Calu3 (cell line): ENCODE measurements around the gene GHR. TPM values are rescaled to one million over a fixed set of nuclear protein-coding genes. Genes with fewer than 3 reads are reported as not detected.
A peak's percentile ranks its signal among the peaks of the same experiment; 100 is the strongest.

Experiments used
- BruUV-seq: library from RNA; stranded (reverse); fragments of 400-500 nt; replicated peaks from 2 replicates; lab custom pipeline; 2021; lab: Mats Ljungman, UMichigan
- CTCF ChIA-PET: fragments of 300-600 bp; sonication (Branson Sonifier 250); formaldehyde crosslinking; loops from one replicate; lab custom pipeline; 2022; ENCODE audit warnings: antibody characterized with exemption; lab: Charles Lee
- DNase-seq: peaks from one replicate; pipeline ENCODE4 v3.0.0; 2022
- H3K27ac Mint-ChIP-seq: one replicate; pipeline ENCODE4 v1.8.0; 2022; ENCODE audit warnings: mixed read lengths; ENCODE audit not compliant: unreplicated experiment
- H3K27me3 Mint-ChIP-seq: one replicate; pipeline ENCODE4 v1.8.0; 2022; ENCODE audit warnings: mixed read lengths; ENCODE audit not compliant: unreplicated experiment
- H3K36me3 Mint-ChIP-seq: one replicate; pipeline ENCODE4 v1.8.0; 2022; ENCODE audit warnings: mild to moderate bottlenecking, moderate library complexity, mixed read lengths; ENCODE audit not compliant: insufficient read depth, unreplicated experiment
- H3K4me1 Mint-ChIP-seq: one replicate; pipeline ENCODE4 v1.8.0; 2022; ENCODE audit warnings: mild to moderate bottlenecking, low read depth, mixed read lengths; ENCODE audit not compliant: unreplicated experiment
- H3K4me3 Mint-ChIP-seq: one replicate; pipeline ENCODE4 v1.8.0; 2022; ENCODE audit warnings: mild to moderate bottlenecking, low read depth, moderate library complexity, mixed read lengths; ENCODE audit not compliant: unreplicated experiment
- H3K9me3 Mint-ChIP-seq: one replicate; pipeline ENCODE4 v1.8.0; 2022; ENCODE audit warnings: low read depth, mixed read lengths; ENCODE audit not compliant: unreplicated experiment
- CTCF ChIP-seq: fragments of 200-600 bp; IDR thresholded peaks from one replicate; pipeline ENCODE4 v1.8.0; 2022; ENCODE audit warnings: antibody characterized with exemption; ENCODE audit not compliant: unreplicated experiment
- intact Hi-C: fragments of 100-400 bp; cut with micrococcal nuclease; formaldehyde crosslinking; loops from one replicate; pipeline ENCODE4 v1.10.0; 2022; ENCODE audit not compliant: unreplicated experiment
- total RNA-seq: library from RNA; stranded (reverse); gene quantifications from 2 replicates; pipeline ENCODE4 v1.2.3, GENCODE V29; 2022

GHR gene
- total RNA-seq, 1 experiment from 2014 or later, result 0.45 TPM

- DNase-seq, result no peak
- intact Hi-C loops, result no loop called here
- Mint-ChIP-seq H3K4me3 (no peak overlapping the region), H3K4me1 (no peaks in the 10 kb centered on the region), H3K36me3 (no peaks in the 10 kb centered on the region), H3K27me3 (peaks cover 13% of the 10 kb centered on the region), H3K27ac (no peak overlapping the region), H3K9me3 (peaks cover 3% of the 10 kb centered on the region)
- CTCF ChIA-PET, result no interaction called here
- no TSS peak for BruUV-seq
- no peak for TF ChIP-seq CTCF
Observed at GRCh38 chr5:42740920-42741319, 317.7 kb downstream of the GHR start.

GRCh38 chr5:42745426-42745825 is 322.2 kb downstream of the GHR start:
- no TSS peak for BruUV-seq
- H3K4me1 Mint-ChIP-seq, result no peaks in the 10 kb centered on the region
- H3K9me3 Mint-ChIP-seq, result peaks cover 3% of the 10 kb centered on the region
- H3K27ac Mint-ChIP-seq, result no peak overlapping the region
- intact Hi-C loops, result no loop called here
- TF ChIP-seq CTCF, result peak; percentile 39
- CTCF ChIA-PET, result no interaction called here
- peaks cover 13% of the 10 kb centered on the region for H3K27me3 Mint-ChIP-seq
- no peaks in the 10 kb centered on the region for H3K36me3 Mint-ChIP-seq
- H3K4me3 Mint-ChIP-seq, result no peak overlapping the region
- peak; percentile 6 for DNase-seq

GRCh38 chr5:42745856-42746255 is 322.6 kb downstream of the GHR start:
- Mint-ChIP-seq H3K9me3 (peaks cover 3% of the 10 kb centered on the region), H3K27ac (no peak overlapping the region), H3K4me1 (no peaks in the 10 kb centered on the region), H3K4me3 (no peak overlapping the region), H3K36me3 (no peaks in the 10 kb centered on the region), H3K27me3 (peaks cover 10% of the 10 kb centered on the region)
- intact Hi-C loops, result no loop called here
- CTCF ChIA-PET, result no interaction called here
- no TSS peak for BruUV-seq
- no peak for TF ChIP-seq CTCF
- no peak for DNase-seq

GRCh38 chr5:42749020-42749419 is 325.8 kb downstream of the GHR start:
- H3K27ac Mint-ChIP-seq, result no peak overlapping the region
- BruUV-seq, result no TSS peak
- TF ChIP-seq CTCF, result no peak
- H3K36me3 Mint-ChIP-seq, result no peaks in the 10 kb centered on the region
- no peak for DNase-seq
- H3K4me3 Mint-ChIP-seq, result no peak overlapping the region
- no peaks in the 10 kb centered on the region for H3K4me1 Mint-ChIP-seq
- no peaks in the 10 kb centered on the region for H3K9me3 Mint-ChIP-seq
- CTCF ChIA-PET, result no interaction called here
- no peaks in the 10 kb centered on the region for H3K27me3 Mint-ChIP-seq
- intact Hi-C loops, result no loop called here
